ENCODE data around the gene TEK. TPM values are rescaled to one million over a fixed set of nuclear protein-coding genes. Genes with fewer than 3 reads are reported as not detected.

Gene TEK
- total RNA-seq, 4 donors from 2014 or later: 7.5 to 17.4 (median 15.5) TPM

- intact Hi-C loops (cut with DNase I): loop anchor here (2.0 kb wide), 1 partner anchor 244 kb away; no protein-coding TSS in a partner anchor
- no peaks in the 10 kb centered on the region for H3K27me3 ChIP-seq
- no peak overlapping the region for H3K27ac ChIP-seq (replicated peaks in 1 of 4)
- no peaks in the 10 kb centered on the region for H3K9me3 ChIP-seq
- TF ChIP-seq POLR2AphosphoS5 (IDR thresholded peaks at IDR 0.05) (no peak), CTCF (IDR thresholded peaks at IDR 0.05) (peak; percentile 72 to 84 (median 77))
- 41% methylated on average over 12 of the region's 12 CpGs for WGBS
- no peaks in the 10 kb centered on the region for H3K36me3 ChIP-seq
- H3K4me1 ChIP-seq: peaks cover 0 to 15% (median 7%) of the 10 kb centered on the region in 4 donors
- peak overlapping the region in 3 of 4 donors; percentile 4 to 41 (median 16) for H3K4me3 ChIP-seq
- DNase-seq (ENCODE audit: extremely low spot score): no peak
Observed at GRCh38 chr9:27276193-27277030, 167.4 kb downstream of the TEK start.

GRCh38 chr9:27278374-27278773 is 169.3 kb downstream of the TEK start:
- WGBS: 65% methylated on average over 1 of the region's 1 CpG
- intact Hi-C loops (cut with DNase I): no loop called here
- TF ChIP-seq EP300 (IDR thresholded peaks at IDR 0.05) (no peak), POLR2A (IDR thresholded peaks at IDR 0.05; ENCODE audit: low read depth) (no peak), POLR2AphosphoS5 (IDR thresholded peaks at IDR 0.05) (peak in 1 of 2 donors; percentile 6), CTCF (IDR thresholded peaks at IDR 0.05) (no peak)
- H3K27me3 ChIP-seq: no peaks in the 10 kb centered on the region
- H3K4me3 ChIP-seq: no peak overlapping the region
- peaks cover 0 to 15% (median 7%) of the 10 kb centered on the region in 4 donors for H3K4me1 ChIP-seq
- no peaks in the 10 kb centered on the region for H3K36me3 ChIP-seq
- no peak overlapping the region for H3K27ac ChIP-seq (replicated peaks in 1 of 4)
- no peaks in the 10 kb centered on the region for H3K9me3 ChIP-seq
- no peak for DNase-seq (ENCODE audit: extremely low spot score)

GRCh38 chr9:27279611-27280010 is 170.6 kb downstream of the TEK start:
- Histone ChIP-seq H3K27me3 (no peaks in the 10 kb centered on the region), H3K27ac (replicated peaks in 1 of 4) (no peak overlapping the region), H3K4me3 (no peak overlapping the region), H3K36me3 (no peaks in the 10 kb centered on the region), H3K4me1 (peaks cover 0 to 15% (median 7%) of the 10 kb centered on the region in 4 donors), H3K9me3 (no peaks in the 10 kb centered on the region)
- WGBS: 94% methylated on average over 3 of the region's 3 CpGs
- intact Hi-C loops (cut with DNase I): no loop called here
- TF ChIP-seq CTCF (IDR thresholded peaks at IDR 0.05): no peak
- no peak for TF ChIP-seq POLR2A (IDR thresholded peaks at IDR 0.05; ENCODE audit: low read depth)
- TF ChIP-seq POLR2AphosphoS5 (IDR thresholded peaks at IDR 0.05): no peak
- TF ChIP-seq EP300 (IDR thresholded peaks at IDR 0.05): no peak
- DNase-seq (ENCODE audit: extremely low spot score): no peak

Small RNA genes lying within 50 kb of the gene (small RNA-seq; reads per million reads assigned to genes)
- 0 reads per million in 3 donors for gene AL355433.1
- 0 reads per million in 3 donors for gene RNA5SP280

Other genes starting within 250 kb of the TEK start
- 10 to 100 TPM; 15.3 to 18.7 (median 16.2) TPM for gene CAAP1, start 216.4 kb upstream of the TEK start, total RNA-seq
- 10 to 100 TPM; 22.4 to 32.3 (median 28.0) TPM for gene PLAA, start 162.0 kb upstream of the TEK start, total RNA-seq
- 10 to 100 TPM; 12.3 to 16.6 (median 14.2) TPM for gene IFT74, start 152.8 kb upstream of the TEK start, total RNA-seq
- not detected for gene LRRC19, start 103.6 kb upstream of the TEK start, total RNA-seq
- under 1 TPM in 1 of 4 donors, not detected in 3; 0.32 TPM for gene EQTN, start 187.9 kb downstream of the TEK start, total RNA-seq